Cardiac muscle cell (in vitro differentiated cells and primary cell): Measurements from ENCODE around the gene GRB10. TPM values are rescaled to one million over a fixed set of nuclear protein-coding genes. Genes with fewer than 3 reads are reported as not detected.

Experiments used
- DNase-seq, 2 donors: peaks; one replicate each; pipeline versions ENCODE4 v3.0.0 to v3.0.0-alpha.2; 2010 to 2017; ENCODE audit warnings: low read depth in 1 of 2, low spot score in 1 of 2
- H3K27ac ChIP-seq: fragments of 200-600 bp; sonication (generic); 2 replicates; pipeline ENCODE4 v1.5.1; 2016
- H3K27me3 ChIP-seq: fragments of 200-600 bp; sonication (generic); 2 replicates; pipeline ENCODE4 v1.6.0; 2016; ENCODE audit warnings: control low read depth
- H3K36me3 ChIP-seq: fragments of 200-600 bp; sonication (generic); 2 replicates; pipeline ENCODE4 v1.5.1; 2016; ENCODE audit warnings: control low read depth
- H3K4me1 ChIP-seq: fragments of 200-600 bp; sonication (generic); 2 replicates; pipeline ENCODE4 v1.8.1; 2017; ENCODE audit warnings: low read depth, mild to moderate bottlenecking, mixed run types
- H3K4me3 ChIP-seq: fragments of 200-600 bp; sonication (generic); 2 replicates; pipeline ENCODE4 v1.5.1; 2016; ENCODE audit warnings: mild to moderate bottlenecking
- H3K9me3 ChIP-seq: fragments of 200-600 bp; sonication (generic); 2 replicates; pipeline ENCODE4 v1.5.1; 2017; ENCODE audit warnings: low read depth, mild to moderate bottlenecking, control low read depth
- CTCF ChIP-seq: IDR thresholded peaks from 2 replicates; pipeline ENCODE4 v1.5.1; 2012; ENCODE audit warnings: low read depth, mild to moderate bottlenecking, low read length
- polyA plus RNA-seq: library from polyadenylated mRNA; unstranded; fragments of >200 nt; fragmentation: Nextera tagmentation; extraction: Ambion mirVana; gene quantifications from 2 replicates; pipeline ENCODE4 v1.2.1, GENCODE V29; 2016
- total RNA-seq: library from RNA; depleted of rRNA; stranded (reverse); fragments of >200 nt; gene quantifications from 2 replicates; pipeline ENCODE4 v1.2.3, GENCODE V29; 2016

Gene GRB10
- total and polyA plus RNA-seq, 2 experiments from 2014 or later, result 9.9 to 25.3 TPM

DNA sequence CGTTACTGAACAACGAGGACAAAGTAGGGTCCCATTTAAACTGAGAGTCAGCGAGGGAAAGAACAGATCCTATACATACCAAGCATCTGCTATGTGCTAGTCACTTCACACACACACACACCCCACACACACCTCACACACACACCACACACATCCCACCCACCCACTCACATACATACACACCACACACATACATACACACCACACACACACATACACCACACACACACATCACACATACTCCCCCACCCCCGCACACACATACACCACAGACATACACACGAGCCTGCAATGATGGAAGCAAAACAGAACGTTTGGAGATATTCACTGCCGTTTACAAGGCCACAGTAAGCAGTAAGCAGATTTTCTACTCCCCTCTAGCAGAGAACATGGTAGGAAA, 607 bp upstream of the GRB10 start:
- no peak overlapping the region for H3K27ac ChIP-seq
- DNase-seq, result no peak
- TF ChIP-seq CTCF, result no peak
- peaks cover 42% of the 10 kb centered on the region for H3K27me3 ChIP-seq
- no peaks in the 10 kb centered on the region for H3K9me3 ChIP-seq
- no peaks in the 10 kb centered on the region for H3K36me3 ChIP-seq
- H3K4me3 ChIP-seq, result no peak overlapping the region
- no peaks in the 10 kb centered on the region for H3K4me1 ChIP-seq

- Histone ChIP-seq H3K27ac (no peak overlapping the region), H3K4me1 (no peaks in the 10 kb centered on the region), H3K36me3 (no peaks in the 10 kb centered on the region), H3K9me3 (no peaks in the 10 kb centered on the region), H3K4me3 (peak overlapping the region; percentile 56), H3K27me3 (peaks cover 42% of the 10 kb centered on the region)
- TF ChIP-seq CTCF, result no peak
- DNase-seq, result no peak
Observed at GRCh38 chr7:50781381-50782293, 1.1 kb downstream of the GRB10 start.

DNA sequence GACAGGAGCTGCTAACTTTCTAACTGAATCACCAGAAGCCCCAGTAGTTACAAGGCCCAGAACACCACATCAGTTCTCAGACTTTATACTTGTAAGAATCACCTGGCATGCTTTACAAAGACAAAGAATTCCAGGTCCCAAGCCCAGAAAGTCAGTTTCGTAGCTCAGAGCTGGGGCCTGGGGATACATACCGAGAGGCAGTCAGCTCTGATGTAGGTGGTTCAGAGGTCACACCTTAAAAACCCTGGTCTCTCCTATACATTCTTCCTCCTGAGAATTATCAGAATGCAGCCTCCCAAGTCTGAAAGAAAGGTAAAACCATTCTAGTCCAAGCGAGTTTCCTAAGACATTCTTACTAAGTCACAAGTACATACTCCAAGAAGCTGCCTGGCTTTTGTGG, 2.3 kb downstream of the GRB10 start:
- H3K36me3 ChIP-seq, result no peaks in the 10 kb centered on the region
- no peak for DNase-seq
- no peak for TF ChIP-seq CTCF
- H3K4me1 ChIP-seq, result no peaks in the 10 kb centered on the region
- no peak overlapping the region for H3K27ac ChIP-seq
- no peak overlapping the region for H3K4me3 ChIP-seq
- H3K27me3 ChIP-seq, result peaks cover 40% of the 10 kb centered on the region
- no peaks in the 10 kb centered on the region for H3K9me3 ChIP-seq

DNA sequence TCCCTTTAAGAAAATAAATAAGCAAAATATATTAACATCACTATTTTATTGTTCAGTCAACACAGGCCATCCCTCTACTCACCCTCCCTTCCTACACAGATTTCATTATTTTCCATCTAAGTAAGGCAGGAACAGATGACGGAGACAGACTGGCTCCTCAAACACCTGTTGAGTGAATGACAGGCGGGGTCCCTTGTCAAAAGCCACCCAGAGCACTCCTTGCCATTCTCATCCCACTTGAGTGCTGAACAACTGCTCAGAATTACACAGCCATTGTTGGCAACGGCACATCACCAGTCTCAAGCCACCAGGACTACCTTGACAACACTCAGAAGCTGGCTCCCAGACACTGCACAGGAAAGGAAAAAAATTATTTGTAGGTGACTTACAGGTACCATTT, 3.3 kb downstream of the GRB10 start:
- DNase-seq, result no peak
- H3K27me3 ChIP-seq, result peaks cover 30% of the 10 kb centered on the region
- no peaks in the 10 kb centered on the region for H3K9me3 ChIP-seq
- H3K4me1 ChIP-seq, result no peaks in the 10 kb centered on the region
- TF ChIP-seq CTCF, result no peak
- no peak overlapping the region for H3K4me3 ChIP-seq
- H3K27ac ChIP-seq, result no peak overlapping the region
- no peaks in the 10 kb centered on the region for H3K36me3 ChIP-seq

- H3K36me3 ChIP-seq, result no peaks in the 10 kb centered on the region
- H3K4me3 ChIP-seq, result no peak overlapping the region
- no peak for DNase-seq
- no peak for TF ChIP-seq CTCF
- H3K27me3 ChIP-seq, result peaks cover 19% of the 10 kb centered on the region
- no peak overlapping the region for H3K27ac ChIP-seq
- no peaks in the 10 kb centered on the region for H3K4me1 ChIP-seq
- H3K9me3 ChIP-seq, result no peaks in the 10 kb centered on the region
Observed at GRCh38 chr7:50778189-50778588, 4.5 kb downstream of the GRB10 start.
